SU-DHL-6 (cell line): ENCODE results near the gene LAMTOR4.
"Not testable (repeated sequence)": the region's sequence is repeated elsewhere in the genome, so short reads cannot be mapped to it uniquely, and the experiment has no call there.

Source experiments
- EZH2phosphoT487 ChIP-seq: fragments of 200-600 bp; sonication (generic), shearing (Covaris generic); conservative IDR thresholded peaks from 2 replicates; pipeline ENCODE4 v1.6.1; 2018; ENCODE audit warnings: mild to moderate bottlenecking, antibody characterized with exemption, low read length, moderate library complexity, mixed read lengths
- TF ChIP-seq, protein P1 (sequence below): fragments of 200-600 bp; sonication (generic); IDR thresholded peaks from one replicate; pipeline ENCODE4 v1.5.1; 2017; ENCODE audit warnings: antibody characterized with exemption, mild to moderate bottlenecking, low read length, moderate library complexity; ENCODE audit not compliant: insufficient read depth, poor library complexity, severe bottlenecking

DNA sequence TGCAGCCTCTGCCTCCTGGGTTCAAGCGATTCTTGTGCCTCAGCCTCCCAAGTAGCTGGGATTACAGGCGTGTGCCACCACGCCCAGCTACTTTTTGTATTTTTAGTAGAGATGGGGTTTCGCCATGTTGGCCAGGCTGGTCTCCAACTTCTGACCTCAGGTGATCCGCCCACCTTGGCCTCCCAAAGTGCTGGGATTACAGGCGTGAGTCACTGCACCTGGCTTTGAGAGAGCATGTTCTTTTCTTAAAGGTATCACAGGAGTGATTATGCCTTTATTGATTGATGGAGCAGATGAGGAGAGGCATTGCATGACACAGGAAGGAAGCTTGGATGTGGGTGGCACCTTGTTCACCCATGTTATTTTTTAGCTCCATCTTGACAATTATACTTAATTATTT lies 34.4 kb downstream of the LAMTOR4 start:
- TF ChIP-seq, protein P1, sequence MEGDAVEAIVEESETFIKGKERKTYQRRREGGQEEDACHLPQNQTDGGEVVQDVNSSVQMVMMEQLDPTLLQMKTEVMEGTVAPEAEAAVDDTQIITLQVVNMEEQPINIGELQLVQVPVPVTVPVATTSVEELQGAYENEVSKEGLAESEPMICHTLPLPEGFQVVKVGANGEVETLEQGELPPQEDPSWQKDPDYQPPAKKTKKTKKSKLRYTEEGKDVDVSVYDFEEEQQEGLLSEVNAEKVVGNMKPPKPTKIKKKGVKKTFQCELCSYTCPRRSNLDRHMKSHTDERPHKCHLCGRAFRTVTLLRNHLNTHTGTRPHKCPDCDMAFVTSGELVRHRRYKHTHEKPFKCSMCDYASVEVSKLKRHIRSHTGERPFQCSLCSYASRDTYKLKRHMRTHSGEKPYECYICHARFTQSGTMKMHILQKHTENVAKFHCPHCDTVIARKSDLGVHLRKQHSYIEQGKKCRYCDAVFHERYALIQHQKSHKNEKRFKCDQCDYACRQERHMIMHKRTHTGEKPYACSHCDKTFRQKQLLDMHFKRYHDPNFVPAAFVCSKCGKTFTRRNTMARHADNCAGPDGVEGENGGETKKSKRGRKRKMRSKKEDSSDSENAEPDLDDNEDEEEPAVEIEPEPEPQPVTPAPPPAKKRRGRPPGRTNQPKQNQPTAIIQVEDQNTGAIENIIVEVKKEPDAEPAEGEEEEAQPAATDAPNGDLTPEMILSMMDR: not testable (repeated sequence)
- not testable (repeated sequence) for TF ChIP-seq EZH2phosphoT487
